KMS-11 (cell line): Measurements from ENCODE around the gene TTC14.

ENCODE experiments used
- H2AFZ ChIP-seq: fragments of 200-600 bp; sonication (generic); 2 replicates; pipeline ENCODE4 v1.6.1; 2016; ENCODE audit warnings: antibody characterized with exemption, mixed run types, low read depth
- H3K27ac ChIP-seq: fragments of 200-600 bp; sonication (generic); 2 replicates; pipeline ENCODE4 v1.6.1; 2016; ENCODE audit warnings: mild to moderate bottlenecking, mixed run types
- H3K27me3 ChIP-seq: fragments of 200-600 bp; sonication (generic); 2 replicates; pipeline ENCODE4 v1.6.1; 2017; ENCODE audit warnings: mild to moderate bottlenecking, low read depth, mixed run types, moderate library complexity; ENCODE audit not compliant: insufficient read depth
- H3K36me3 ChIP-seq: fragments of 200-600 bp; sonication (generic); 2 replicates; pipeline ENCODE4 v1.6.1; 2017; ENCODE audit warnings: mild to moderate bottlenecking, mixed run types; ENCODE audit not compliant: insufficient read depth
- H3K4me1 ChIP-seq: fragments of 200-600 bp; sonication (generic); 2 replicates; pipeline ENCODE4 v1.6.1; 2016; ENCODE audit warnings: mild to moderate bottlenecking, low read depth, mixed run types; ENCODE audit not compliant: poor library complexity, severe bottlenecking
- H3K4me2 ChIP-seq: fragments of 200-600 bp; sonication (generic); 2 replicates; pipeline ENCODE4 v1.7.0; 2016; ENCODE audit warnings: mild to moderate bottlenecking, mixed run types
- H3K4me3 ChIP-seq: fragments of 200-600 bp; sonication (generic); IDR thresholded peaks from 2 replicates; pipeline ENCODE4 v1.6.1; 2017; ENCODE audit warnings: low read depth, low read length, mixed read lengths; ENCODE audit not compliant: insufficient read depth
- H3K79me2 ChIP-seq: fragments of 200-600 bp; sonication (generic); 2 replicates; pipeline ENCODE4 v1.6.1; 2016; ENCODE audit warnings: low read depth, mixed run types; ENCODE audit not compliant: insufficient read depth
- H3K9ac ChIP-seq: fragments of 200-600 bp; sonication (generic); 2 replicates; pipeline ENCODE4 v1.6.1; 2016; ENCODE audit warnings: mild to moderate bottlenecking, mixed run types
- H4K20me1 ChIP-seq: fragments of 200-600 bp; sonication (generic); 2 replicates; pipeline ENCODE4 v1.6.1; 2016; ENCODE audit warnings: mild to moderate bottlenecking, mixed run types; ENCODE audit not compliant: insufficient read depth
- CTCF ChIP-seq: fragments of 200-600 bp; sonication (generic); conservative IDR thresholded peaks from 2 replicates; pipeline ENCODE4 v1.6.1; 2017; ENCODE audit warnings: low read depth, mild to moderate bottlenecking, antibody characterized with exemption, low read length, moderate library complexity, mixed read lengths

TTC14 gene

GRCh38 chr3:180657094-180657493 is 55.1 kb downstream of the TTC14 start:
- H3K79me2 ChIP-seq: no peaks in the 10 kb centered on the region
- H3K27me3 ChIP-seq: no peaks in the 10 kb centered on the region
- H4K20me1 ChIP-seq: no peaks in the 10 kb centered on the region
- no peak for TF ChIP-seq CTCF
- no peaks in the 10 kb centered on the region for H3K4me1 ChIP-seq
- H3K36me3 ChIP-seq: no peaks in the 10 kb centered on the region
- H3K27ac ChIP-seq: no peak overlapping the region
- no peak overlapping the region for H3K9ac ChIP-seq
- H3K4me2 ChIP-seq: no peak overlapping the region
- H2AFZ ChIP-seq: no peak overlapping the region
- no peak overlapping the region for H3K4me3 ChIP-seq
